HTR-8/SVneo (cell line): ENCODE results near the gene CTCFL.

Source experiments
- DNase-seq: peaks from one replicate; pipeline ENCODE4 v3.0.0; 2011; ENCODE audit warnings: low spot score, mixed read lengths; ENCODE audit not compliant: insufficient read length
- FAIRE-seq: peaks from 2 replicates; lab custom pipeline; 2011; peaks lifted over from hg19 to GRCh38; lab: Jason Lieb, UNC

Gene CTCFL

DNA sequence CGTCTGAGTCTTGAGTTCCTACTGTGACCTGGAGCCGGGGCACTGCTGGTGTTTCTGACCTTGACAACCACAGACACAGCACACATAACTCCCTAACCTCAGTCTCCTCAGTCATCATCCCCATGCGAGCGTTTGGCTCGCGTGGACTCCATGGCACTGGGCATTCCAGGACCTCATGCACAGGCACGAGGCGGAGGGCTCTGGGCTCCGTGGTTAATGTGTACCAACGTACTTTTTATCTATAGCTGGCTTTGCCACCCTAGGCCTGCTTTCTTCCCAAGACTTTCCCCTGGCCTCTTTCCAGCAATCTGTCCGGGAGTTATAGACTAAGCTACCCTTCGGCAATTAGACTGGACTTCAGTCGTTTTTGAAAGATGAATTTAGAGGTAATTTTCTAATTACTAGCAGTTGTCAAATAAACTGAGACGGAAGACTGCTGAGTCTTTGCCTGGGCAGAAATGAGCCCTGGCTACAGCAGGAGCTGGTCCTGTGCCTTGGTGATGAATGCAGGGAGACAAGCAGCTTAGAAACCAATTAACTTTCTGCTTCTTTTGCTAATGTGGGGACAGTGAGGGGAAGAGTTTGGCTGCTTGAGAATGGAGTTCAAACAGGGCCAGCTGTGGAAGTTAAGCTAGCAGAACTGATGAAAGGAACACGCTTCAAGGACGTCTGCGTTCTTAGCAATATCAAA lies 16.1 kb upstream of the CTCFL start:
- FAIRE-seq (peak; percentile 80), DNase-seq (no peak)

DNA sequence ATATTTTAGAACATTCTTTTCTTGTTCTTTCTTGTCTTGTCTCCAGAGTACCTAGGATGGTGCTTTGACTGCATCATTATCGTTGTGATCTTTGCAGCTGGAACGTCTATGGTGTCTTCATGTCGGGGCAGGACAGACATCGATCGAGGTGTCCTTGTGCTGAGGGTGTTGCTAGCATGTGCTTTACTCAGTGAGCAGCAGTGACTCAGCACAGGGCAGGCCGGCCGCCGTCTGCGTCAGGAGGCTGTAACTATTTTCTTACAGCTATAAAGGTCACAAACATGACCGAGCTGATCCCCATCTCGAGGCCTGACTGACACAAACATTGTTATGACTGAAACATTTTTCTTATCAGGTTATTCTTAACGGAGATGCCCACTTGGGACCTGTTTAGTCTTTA lies 14.9 kb upstream of the CTCFL start:
- FAIRE-seq: peak; percentile 92
- DNase-seq: no peak

DNA sequence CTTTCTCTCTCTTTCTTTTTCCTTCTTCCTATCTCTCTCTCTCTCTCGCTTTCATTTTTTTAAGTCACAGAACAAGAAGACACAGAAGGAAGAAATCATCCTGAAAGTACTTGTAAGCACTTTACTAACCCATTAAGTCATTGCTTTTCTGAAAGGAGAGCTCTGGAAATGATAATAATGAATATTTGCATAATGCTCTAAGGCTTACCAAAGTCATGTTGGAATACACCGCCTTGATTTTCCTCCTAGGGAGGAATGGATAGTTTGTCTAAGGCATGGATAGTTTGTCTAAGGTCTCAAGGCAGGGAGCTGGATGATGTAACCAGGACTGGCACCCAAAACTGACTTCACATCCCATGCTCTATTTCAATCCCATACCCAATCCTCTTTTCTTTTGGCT lies 12.9 kb upstream of the CTCFL start:
- DNase-seq: no peak
- FAIRE-seq: no peak

DNA sequence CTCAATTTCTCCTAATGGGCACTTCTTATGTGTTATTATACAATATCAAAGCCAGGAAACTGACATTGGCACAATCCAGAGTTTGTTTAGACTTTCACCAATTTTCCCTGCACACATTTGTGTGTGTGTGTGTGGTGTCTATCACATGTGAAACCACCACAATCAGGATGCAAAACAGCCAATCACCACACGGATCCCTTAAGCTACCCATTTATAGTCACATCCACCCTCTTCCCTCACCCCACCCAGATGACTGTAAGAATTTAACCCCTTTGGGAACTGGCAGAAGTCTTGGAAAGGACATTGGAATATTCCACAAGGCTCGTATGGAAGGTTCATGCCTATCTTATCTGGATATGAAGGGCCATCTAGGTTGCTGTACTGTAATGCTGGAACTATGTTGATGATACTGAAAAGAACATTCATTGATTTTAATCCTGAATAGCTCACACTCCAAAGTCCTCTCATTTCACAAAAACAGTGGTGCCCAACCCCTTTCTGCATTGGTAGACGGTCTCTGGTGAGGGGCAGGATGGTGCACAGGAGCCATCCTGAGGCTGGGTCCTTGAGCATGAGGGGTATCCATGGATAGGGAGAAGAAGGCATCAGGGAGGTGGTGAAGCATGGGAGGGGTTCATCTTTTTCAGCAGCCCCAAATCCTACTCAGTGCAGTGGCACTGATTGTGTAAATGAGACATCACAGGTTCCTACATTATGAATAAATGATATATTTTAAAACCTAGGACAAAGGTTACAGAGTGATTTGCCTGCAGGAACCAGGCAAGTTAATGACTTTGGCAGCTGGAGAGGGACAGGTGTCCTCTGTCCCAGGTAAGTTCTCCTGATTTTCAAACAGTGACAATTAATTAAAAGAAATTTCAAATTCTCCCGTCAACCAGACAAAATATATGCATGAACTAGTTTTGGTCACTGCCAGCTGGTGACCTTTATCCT lies 12.1 kb upstream of the CTCFL start:
- FAIRE-seq (peak; percentile 94), DNase-seq (no peak)

DNA sequence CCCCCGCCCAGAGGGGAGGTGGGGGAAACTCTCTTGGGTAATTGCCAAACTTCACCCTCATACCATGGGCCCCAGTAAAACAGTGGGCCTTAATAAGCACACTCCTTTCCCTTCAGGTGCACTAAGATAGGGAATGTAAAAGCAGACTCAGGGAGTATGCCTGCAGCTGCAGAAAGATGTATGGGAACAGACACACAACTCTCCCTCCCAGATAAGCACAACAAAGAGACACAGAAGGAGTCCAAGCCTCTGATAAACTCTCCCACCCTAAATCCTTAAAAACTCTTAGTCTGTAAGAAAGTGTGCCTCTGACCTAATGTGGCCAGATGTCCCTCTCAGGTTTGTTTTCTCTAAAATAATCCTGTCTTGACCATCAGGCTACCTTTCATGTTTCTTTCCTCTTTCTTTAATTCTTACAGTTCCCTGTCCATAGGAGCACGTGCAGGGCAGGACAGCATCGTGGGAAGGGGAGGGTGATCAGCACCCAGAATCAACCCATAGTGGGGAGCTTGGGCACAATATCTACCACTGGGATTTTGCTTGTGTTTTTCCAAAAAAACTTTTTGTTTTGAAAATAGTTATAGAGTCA lies 11.3 kb upstream of the CTCFL start:
- FAIRE-seq (no peak), DNase-seq (no peak)

DNA sequence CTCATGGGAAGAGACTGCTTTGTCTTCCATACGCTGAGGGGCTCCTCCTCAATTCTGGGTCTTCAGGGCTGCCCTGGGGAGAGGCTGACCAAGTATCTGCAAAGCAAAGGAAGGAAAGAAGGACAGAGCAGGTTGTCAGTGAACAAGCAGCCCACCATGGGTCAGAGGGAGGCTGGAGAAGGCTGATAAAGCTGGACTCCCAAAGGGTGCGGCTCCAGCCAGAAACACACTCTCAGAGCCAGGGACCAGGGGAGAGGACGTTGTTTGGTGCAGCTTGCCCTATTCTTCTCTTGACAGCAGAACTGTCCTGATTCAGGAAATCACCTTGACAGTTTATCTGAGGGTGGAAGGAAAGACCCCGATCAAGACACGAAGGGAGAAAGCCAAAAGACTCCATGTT lies 10.4 kb upstream of the CTCFL start:
- peak; percentile 58 for FAIRE-seq
- no peak for DNase-seq

DNA sequence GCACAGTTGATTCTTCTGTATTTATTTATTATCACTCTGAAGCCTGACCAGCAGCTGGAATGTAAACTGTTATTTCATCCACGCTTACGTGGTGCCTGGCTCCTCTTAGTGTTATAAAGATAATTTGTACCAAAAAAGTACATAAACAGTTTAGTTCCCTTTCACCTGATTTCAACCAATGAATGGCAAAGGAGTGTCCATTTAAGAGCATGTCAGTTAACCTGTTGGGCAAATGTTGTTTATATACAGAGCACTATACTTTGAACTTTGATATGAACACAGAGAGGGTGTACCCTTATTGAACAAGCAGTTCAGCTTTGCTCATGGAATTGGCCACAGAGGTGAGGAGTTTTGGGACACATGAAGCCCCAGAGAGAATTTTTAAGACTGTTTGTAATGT lies 7.2 kb upstream of the CTCFL start:
- DNase-seq (no peak), FAIRE-seq (peak; percentile 72)

DNA sequence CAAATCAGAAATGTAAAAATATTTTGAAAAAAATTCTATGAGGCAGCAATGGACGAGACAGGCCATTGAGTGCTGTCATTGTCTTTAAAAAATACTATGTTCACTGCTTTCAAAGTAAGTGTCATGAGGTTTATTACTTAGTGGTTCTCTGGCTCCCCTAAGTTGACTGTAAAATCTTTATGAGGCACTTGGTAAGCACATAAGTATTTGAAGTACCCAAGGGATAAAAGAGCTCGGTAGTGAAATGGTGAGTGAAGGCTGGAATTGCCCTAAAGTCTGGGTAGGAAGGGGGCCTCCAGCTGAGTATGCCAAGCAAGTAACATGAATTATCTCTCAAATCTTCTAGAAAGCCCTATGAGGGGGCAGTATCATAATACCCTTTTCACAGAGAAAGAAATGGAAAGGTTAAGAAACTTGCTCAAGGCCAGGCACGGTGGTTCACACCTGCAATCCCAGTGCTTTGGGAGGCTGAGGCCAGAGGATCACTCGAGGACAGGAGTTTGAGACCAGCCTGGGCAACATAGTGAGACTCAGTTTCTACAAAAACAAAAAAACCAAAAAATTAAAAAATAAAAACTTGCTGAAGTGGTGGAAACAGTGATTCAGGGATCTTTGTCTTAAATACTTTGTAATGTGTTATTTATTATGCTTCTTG lies 5.5 kb upstream of the CTCFL start:
- FAIRE-seq: no peak
- no peak for DNase-seq

DNA sequence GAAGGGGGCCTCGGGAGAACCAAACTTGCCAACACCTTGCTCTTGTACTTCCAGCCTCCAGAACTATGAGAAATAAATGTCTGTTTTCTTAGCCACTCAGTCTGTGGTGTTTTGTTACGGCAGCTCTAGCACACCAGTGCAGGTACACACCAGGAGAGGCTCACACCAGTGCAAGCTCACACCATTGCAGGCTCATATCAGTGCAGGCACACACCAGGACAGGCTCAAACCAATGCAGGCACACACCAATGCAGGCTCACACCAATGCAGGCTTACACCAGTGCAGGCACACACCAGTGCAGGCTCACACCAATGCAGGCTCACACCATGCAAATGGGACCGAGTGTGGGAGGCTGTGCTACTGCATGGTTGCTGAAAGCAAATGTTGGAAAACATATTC lies 4.9 kb upstream of the CTCFL start:
- no peak for DNase-seq
- peak; percentile 95 for FAIRE-seq

DNA sequence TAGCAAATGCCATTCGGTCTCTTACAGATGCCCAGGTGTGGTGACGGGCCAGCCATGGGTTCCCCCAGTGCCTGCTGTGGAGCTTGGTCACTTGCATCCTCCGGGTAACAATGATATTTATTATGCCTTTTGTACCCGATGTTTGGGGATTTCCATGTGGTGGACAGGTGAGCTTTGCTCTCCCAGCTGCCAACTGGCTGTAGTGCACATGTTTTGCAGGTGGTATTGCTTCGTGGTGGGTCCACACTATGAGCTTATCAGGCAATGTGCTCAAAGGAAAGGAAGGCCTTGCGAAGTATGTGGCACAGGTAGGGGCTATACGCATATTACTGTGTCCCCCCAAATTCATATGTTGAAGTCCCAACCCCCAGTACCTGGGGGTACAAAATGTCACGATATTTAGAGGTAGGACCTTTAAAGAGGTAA lies 4.2 kb upstream of the CTCFL start:
- DNase-seq (no peak), FAIRE-seq (no peak)

DNA sequence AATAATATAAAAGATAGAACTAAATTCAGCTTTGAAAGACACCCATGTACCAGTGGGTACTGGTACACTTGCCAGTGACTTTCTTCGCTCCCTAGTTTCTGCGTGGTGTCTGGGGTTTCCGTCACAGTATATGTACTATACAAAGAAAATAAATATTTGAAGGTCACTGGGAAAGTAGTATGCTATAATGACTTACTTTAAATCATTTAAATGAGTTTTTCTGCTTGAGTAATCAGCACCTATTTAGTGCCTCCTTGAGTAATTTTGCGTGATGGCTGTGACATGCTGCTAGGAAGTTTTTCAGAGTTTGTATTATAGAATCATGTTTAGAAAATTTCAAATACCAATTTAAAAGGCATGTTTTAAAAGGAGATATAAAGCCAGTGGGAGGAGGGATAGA lies 3.2 kb upstream of the CTCFL start:
- no peak for DNase-seq
- no peak for FAIRE-seq

DNA sequence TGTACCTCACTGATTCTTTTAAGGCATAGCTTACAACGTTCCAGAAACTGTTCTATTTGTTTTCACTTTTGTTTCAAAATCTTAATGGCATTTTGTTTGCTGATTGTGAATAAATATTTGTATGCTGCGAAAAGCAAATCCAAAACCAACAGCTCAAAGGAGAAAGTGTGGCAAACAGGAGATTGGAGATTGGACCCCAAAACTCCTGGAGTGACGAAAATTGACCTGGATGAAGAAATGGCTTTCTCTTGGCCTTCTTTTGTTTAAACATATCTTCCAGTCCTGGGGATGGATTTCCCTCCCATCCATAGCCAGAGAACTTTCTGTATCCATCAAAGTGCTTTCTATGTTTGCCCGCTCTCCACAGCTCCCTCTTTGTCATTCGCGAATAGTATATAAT lies 2.8 kb upstream of the CTCFL start:
- DNase-seq (no peak), FAIRE-seq (no peak)

DNA sequence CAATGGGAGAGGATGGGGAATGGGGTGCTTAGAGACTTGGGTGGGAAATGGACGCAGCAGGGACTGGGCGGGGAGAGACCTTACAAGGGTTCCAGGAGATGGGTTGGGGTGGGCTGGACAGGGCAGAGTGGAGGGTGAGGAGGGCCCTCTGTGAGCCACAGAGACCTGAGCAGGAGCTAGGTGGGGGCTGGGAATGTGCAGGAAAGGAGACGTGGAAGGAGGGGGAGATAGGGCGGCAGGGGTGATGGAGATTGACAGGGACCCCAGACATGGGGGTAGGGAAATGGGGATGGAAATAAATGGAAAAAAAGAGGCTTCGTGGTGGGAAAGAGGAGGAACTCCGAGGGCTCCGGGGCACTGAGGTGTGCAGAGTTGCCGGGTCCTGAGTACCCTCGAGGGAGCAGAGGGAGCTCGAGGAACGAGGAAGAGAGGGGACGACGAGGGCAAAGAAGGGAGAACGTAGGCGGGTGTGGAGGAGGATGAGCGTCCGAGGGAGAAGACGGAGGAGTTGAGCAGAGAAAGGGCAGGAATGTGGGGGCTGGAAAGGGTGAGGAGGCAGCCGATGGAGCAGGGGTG lies 2.0 kb upstream of the CTCFL start:
- FAIRE-seq (peak; percentile 65), DNase-seq (no peak)

DNA sequence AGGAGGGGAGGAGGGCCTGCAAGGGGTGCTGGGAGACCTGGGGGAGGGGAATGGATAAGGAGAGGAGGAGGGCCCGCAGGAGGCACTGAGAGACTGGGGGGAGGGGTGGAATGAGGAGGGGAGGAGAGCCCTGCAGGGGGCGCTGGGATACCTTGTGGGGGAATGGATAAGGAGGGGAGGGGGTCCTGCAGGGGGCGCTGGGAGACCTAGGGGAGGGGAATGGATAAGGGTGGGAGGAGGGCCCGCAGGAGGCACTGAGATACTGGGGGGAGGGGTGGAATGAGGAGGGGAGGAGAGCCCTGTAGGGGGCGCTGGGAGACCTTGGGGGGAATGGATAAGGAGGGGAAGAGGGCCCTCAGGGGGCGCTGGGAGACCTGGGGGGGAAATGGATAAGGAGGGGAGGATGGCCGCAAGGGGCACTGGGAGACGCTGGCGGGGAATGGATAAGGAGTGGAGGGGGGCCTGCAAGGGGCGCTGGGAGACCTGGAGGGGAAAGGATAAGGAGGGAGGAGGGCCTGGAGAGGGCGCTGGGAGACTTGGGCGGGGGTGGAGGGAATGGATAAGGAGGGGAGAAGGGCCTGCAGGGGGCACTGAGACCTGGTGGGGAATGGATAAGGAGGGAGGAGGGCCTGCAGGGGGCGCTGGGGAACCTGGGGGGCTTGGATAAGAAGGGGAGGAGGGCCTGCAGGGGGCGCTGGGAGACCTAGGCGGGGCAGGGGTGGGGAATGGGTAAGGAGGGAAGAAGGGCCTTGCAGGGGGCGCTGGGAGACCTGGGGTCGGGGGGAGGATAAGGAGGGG lies 1.3 kb upstream of the CTCFL start:
- DNase-seq: no peak

DNA sequence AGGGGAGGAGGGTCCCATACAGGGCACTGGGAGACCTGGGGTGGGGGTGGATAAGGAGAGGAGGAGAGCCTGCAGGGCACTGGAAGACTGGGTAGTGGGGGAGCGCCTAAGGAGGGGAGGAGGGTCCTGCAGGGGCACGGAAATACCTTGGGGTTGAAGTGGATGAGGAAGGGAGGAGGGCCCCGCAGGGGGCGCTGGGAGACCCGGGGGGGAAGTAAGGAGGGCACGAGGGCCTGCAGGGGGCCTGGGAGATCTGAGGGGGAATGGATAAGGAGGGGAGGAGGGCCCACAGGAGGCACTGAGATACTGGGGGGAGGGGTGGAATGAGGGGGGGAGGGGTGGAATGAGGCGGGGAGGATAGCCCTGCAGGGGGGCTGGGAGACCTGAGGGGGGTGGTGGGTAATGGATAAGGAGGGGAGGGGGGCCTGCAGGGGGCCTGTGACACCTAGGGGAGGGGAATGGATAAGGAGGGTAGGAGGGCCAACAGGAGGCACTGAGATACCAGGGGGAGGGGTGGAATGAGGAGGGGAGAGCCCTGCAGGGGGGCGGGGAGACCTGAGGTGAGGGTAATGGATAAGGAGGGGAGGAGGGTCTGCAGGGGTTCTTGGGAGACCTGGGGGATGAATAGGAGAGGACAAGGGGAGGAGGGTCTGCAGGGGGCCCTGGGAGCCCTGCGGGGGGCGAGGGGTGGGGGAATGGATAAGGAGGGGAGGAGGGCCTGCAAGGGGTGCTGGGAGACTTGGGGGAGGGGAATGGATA lies 567 bp upstream of the CTCFL start:
- FAIRE-seq: peak; percentile 9
- DNase-seq: no peak

More for the DNA sequence above, 1.3 kb upstream of the CTCFL start:
- no peak for FAIRE-seq

DNA sequence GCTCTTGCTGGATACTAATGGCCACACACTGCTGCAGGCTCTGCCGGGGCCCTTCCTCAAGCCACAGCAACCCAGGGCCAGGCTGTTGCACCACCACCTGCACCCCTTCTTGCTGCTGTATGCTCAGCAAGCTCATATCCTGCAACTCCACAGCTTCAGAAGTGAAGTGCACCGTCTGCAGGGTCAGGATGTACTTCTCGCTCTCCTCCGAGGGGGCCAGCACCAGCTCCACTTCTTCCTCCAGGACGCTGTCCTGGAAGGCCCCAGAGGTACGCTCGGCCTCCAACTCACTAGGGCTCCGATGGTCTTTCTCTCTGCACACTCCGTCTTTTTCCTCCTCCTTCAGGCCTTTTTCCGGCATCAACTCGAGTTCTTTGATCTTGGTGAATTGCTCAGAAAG lies 1.2 kb downstream of the CTCFL start:
- no peak for FAIRE-seq
- DNase-seq: no peak

DNA sequence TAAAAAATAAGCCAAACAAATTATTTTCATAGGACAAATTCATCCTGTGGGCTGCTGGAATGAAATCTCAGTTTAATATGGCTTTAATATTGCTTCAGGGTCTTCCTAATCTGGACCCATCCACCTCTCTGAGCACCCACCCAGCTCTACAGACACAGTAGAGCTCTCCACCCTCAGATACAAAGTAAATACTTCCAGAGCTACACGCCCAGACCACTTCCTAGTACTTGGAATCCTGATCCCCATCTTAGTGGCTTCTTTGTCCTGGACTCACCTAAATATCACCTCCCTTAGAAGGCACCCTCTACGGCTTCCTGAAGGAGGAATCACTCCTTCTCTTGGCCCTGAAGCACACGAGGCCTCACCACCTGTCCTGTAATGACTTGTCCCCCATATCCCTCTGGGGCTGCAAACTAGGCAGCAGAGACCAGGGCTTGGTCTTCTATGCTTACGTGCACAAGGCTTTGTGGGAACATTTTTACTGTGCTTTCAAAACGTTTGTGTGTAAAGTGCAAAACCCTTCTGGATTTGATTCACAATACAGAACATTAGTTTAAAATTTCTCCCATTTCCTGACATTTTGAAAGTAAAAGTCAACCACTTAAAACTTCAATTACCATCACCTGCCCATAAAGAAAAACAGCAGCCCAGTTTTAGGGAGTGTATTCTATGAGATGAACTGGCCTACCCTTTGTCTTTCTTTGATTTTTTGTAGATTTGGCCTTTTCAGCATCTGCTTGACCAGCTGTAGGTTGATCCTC lies 2.4 kb downstream of the CTCFL start:
- DNase-seq: no peak
- FAIRE-seq: peak; percentile 83

DNA sequence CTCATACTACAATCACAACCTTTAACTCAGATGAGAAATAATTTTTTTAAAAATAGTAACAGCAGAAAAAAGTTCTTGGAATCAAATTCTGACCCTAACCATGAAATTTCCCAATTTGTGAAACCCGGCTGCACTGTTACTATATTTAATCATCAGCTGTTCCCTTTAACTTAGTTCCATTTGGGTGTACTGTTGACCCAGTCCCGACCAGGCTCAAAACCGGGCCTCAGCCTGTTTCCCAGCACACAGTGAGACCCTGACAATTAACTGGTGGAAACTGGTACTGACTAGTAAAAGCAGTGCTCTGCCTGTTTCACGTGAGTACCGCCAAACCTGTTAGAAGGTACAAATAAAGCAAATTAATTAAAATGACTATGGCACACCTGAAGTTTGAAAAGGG lies 7.0 kb downstream of the CTCFL start:
- DNase-seq (no peak), FAIRE-seq (peak; percentile 28)
